ENCODE results near the gene SP110.
"Not testable (repeated sequence)": the region's sequence is repeated elsewhere in the genome, so short reads cannot be mapped to it uniquely, and the experiment has no call there.

Gene SP110

DNA sequence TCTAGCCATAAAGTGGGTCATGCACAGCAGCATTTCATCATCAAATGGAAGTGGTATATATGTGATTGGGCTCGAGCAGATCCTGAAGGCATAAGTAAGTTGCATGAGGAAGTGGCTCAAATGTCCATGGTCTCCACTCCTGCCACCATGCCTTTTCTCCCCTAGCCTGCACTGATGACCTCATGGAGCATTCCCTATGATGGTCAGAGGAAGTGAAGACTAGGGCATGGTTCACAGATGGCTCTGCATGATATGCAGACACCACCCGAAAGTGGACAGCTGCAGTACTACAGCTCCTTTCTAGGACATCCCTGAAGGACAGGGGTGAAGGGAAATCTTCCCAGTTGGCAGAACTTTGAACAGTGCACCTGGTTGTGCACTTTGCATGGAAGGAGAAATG is 99.4 kb downstream of the SP110 start:
- not testable (repeated sequence) for DNase-seq

DNA sequence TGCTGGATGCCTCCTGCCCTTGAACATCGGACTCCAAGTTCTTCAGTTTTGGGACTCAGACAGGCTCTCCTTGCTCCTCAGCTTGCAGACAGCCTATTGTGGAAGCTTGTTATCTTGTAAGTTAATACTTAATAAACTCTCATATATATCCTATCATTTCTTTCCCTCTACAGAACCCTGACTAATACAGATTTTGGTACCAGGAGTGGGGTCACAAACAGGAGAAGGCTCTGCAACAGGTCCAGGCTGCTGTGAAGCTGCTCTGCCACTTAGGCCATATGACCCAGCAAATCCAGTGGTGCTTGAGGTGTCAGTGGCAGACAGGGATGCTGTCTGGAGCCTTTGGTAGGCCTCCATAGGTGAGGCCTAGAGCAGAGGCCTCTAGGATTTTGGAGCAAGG is 100.0 kb downstream of the SP110 start:
- DNase-seq = not testable (repeated sequence)
